Ectodermal cell (in vitro differentiated cells): ENCODE measurements around the gene COL11A1.

Experiments
- H3K27ac ChIP-seq: 2 replicates; pipeline ENCODE4 v1.7.0; 2013; ENCODE audit warnings: mild to moderate bottlenecking, low read depth, low read length; ENCODE audit not compliant: insufficient read depth, poor library complexity, severe bottlenecking
- H3K27me3 ChIP-seq: 2 replicates; pipeline ENCODE4 v1.7.0; 2013; ENCODE audit warnings: mild to moderate bottlenecking, low read length; ENCODE audit not compliant: insufficient read depth, control insufficient read depth, poor library complexity, severe bottlenecking
- H3K36me3 ChIP-seq: one replicate; pipeline ENCODE4 v1.7.0; 2013; ENCODE audit warnings: low read length; ENCODE audit not compliant: control insufficient read depth, insufficient read depth
- H3K4me1 ChIP-seq: one replicate; pipeline ENCODE4 v1.7.0; 2013; ENCODE audit warnings: low read length; ENCODE audit not compliant: control insufficient read depth, insufficient read depth
- H3K4me3 ChIP-seq: 2 replicates; pipeline ENCODE4 v1.7.0; 2013; ENCODE audit warnings: low read depth, low read length, control low read depth; ENCODE audit not compliant: insufficient read depth
- H3K9me3 ChIP-seq: 2 replicates; pipeline ENCODE4 v1.7.0; 2013; ENCODE audit warnings: mild to moderate bottlenecking, low read length, moderate library complexity; ENCODE audit not compliant: control insufficient read depth
- WGBS, 2 experiments: methylation state at CpG; one replicate each; pipeline ENCODE4 v1.1.7; 2013; ENCODE audit warnings: missing lambda C conversion rate in 2 of 2; 5-methylcytosine and 5-hydroxymethylcytosine counted together

The COL11A1 gene

DNA sequence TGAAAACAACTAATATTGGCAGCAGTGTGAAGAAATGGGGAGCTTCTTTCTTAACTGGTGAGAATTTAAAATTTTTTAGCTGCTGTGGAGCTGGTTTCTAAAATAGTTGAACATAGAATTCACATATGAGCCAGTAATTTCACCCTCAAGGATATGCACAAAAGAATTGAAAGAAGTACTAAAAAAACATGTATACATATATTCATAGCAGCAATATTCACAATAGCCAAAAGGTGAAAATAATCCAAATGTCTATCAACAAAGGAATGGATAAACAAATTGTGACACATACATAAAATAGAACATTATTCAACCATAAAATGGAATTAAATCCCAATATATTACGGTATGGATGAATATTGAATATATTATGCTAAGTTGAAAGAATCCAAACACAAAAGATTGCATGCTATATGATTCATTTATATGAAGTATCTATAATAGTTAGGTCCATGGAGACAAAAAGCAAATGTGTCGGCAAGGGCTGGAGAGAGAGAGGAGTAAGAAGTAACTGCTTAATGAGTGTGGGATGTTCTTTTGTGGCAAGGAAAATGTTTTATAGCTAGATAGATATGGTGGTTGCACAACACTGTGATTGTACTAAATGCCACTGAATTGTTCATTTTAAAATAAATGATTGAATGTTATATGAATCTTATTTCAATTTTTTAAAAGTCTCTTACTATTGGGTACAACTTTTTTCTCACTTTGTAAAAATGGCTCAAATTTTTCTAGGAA lies 14.8 kb upstream of the COL11A1 start:
- Histone ChIP-seq H3K27ac (no peak overlapping the region), H3K27me3 (no peaks in the 10 kb centered on the region), H3K9me3 (no peaks in the 10 kb centered on the region), H3K4me1 (no peaks in the 10 kb centered on the region), H3K4me3 (no peak overlapping the region), H3K36me3 (no peaks in the 10 kb centered on the region)
- 94 to 96% methylated on average over 1 of the region's 2 CpGs for WGBS, 2 experiments

- no peaks in the 10 kb centered on the region for H3K4me1 ChIP-seq
- no peak overlapping the region for H3K4me3 ChIP-seq
- no CpG with 5 or more reads among the region's 2 CpGs for WGBS, 2 experiments
- no peaks in the 10 kb centered on the region for H3K27me3 ChIP-seq
- no peaks in the 10 kb centered on the region for H3K9me3 ChIP-seq
- H3K36me3 ChIP-seq = no peaks in the 10 kb centered on the region
- H3K27ac ChIP-seq = no peak overlapping the region
These were observed 12.7 kb upstream of the COL11A1 start for GRCh38 chr1:103120981-103121380.

GRCh38 chr1:103112546-103112945 lies 4.2 kb upstream of the COL11A1 start:
- Histone ChIP-seq H3K9me3 (no peaks in the 10 kb centered on the region), H3K4me3 (no peak overlapping the region), H3K27ac (no peak overlapping the region), H3K4me1 (peaks cover 8% of the 10 kb centered on the region), H3K36me3 (no peaks in the 10 kb centered on the region), H3K27me3 (peaks cover 1% of the 10 kb centered on the region)

GRCh38 chr1:103111926-103112325 lies 3.6 kb upstream of the COL11A1 start:
- Histone ChIP-seq H3K27ac (no peak overlapping the region), H3K4me1 (peaks cover 11% of the 10 kb centered on the region), H3K4me3 (no peak overlapping the region), H3K36me3 (no peaks in the 10 kb centered on the region), H3K27me3 (peaks cover 3% of the 10 kb centered on the region), H3K9me3 (no peaks in the 10 kb centered on the region)
- 91 to 100% methylated on average over 1 of the region's 1 CpG for WGBS, 2 experiments

GRCh38 chr1:103110701-103111100 lies 2.4 kb upstream of the COL11A1 start:
- Histone ChIP-seq H3K27me3 (peaks cover 3% of the 10 kb centered on the region), H3K9me3 (no peaks in the 10 kb centered on the region), H3K4me1 (peaks cover 11% of the 10 kb centered on the region), H3K4me3 (no peak overlapping the region), H3K36me3 (no peaks in the 10 kb centered on the region), H3K27ac (no peak overlapping the region)
- WGBS, 2 experiments = 0% methylated on average over 1 of the region's 1 CpG

GRCh38 chr1:103109311-103109920 lies 1.1 kb upstream of the COL11A1 start:
- Histone ChIP-seq H3K4me3 (peak overlapping the region; percentile 71), H3K36me3 (no peaks in the 10 kb centered on the region), H3K4me1 (peaks cover 11% of the 10 kb centered on the region), H3K27me3 (peaks cover 3% of the 10 kb centered on the region), H3K9me3 (no peaks in the 10 kb centered on the region), H3K27ac (peak overlapping the region; percentile 39)
- WGBS, 2 experiments = 31 to 32% methylated on average over 6 of the region's 6 CpGs

DNA sequence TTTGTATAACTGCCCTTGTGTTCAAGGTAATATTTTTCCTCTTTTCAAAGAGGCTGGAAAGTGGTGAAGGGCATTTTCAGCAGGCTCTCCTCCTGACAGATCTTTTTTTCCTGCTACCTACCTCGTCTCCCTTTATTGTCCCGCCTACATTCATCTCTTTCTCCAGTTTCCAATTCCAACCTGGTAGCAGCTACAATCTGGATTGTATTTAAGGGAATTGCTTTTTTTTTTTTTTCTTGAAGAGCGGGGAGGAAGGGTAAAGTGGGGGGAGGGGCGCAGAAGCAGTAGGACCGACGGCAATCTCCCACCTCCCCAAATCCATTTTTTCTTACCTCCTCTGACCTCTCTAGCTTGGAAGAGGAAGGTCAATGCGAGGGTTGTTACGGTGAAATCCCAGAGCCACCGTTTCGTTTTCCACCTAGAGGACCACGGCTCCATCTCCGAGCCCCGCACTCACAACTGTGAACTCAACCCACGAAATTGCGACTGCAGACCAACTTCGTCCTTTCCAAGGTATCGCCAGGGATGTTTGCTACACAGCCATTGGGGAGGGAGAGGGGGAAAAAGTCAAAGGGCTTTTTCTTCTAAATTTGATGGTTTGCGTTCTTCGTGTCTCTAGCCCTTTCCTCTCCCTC lies 464 bp downstream of the COL11A1 start:
- H3K27ac ChIP-seq = no peak overlapping the region
- peaks cover 3% of the 10 kb centered on the region for H3K27me3 ChIP-seq
- H3K9me3 ChIP-seq = no peaks in the 10 kb centered on the region
- peak overlapping the region; percentile 71 for H3K4me3 ChIP-seq
- peaks cover 11% of the 10 kb centered on the region for H3K4me1 ChIP-seq
- H3K36me3 ChIP-seq = no peaks in the 10 kb centered on the region
- 0 to 1% methylated on average over 13 to 17 of the region's 19 CpGs for WGBS, 2 experiments

DNA sequence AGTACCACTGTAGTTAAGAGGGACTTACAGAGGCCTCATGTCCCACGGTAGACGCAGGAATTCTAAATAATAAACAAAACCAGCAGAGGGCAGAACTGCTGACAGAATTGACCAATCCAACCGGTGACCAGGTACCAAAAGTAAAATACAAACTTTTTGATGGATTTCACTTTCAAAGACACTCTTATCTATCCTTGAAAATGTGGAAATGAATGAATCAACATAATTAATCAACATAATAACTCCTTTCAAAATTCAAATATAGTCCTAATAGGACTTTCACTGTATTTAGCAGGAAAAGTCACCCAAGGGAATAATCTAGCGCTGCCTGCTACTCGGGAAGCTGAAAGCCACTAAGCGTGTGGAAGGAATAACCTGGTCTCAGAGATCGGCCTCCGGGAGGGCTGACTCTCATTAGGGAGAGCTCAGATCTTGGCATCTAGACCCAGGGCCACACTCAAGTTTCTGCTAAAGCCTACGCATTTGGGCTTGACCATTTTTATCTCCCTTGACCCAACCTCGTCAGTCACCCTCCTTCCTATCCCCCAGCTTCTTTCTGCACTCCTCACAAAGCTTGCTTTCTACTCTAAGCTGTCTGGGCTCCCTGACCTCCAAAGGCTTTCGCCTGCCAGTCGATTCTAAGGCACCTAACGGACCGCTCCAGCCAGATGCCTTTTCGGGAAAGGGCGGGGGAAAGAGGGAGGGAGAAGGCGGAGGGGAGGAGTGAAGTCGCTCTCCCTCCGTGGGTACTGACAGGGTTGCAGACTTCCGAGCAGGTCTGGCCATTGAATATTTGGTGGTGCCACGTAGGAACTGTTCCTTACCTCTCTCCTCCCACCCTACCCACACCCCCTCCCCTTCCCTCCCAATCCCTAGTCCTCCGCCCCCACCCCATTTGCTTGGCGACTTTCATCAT lies 1.6 kb downstream of the COL11A1 start:
- WGBS, 2 experiments = 0 to 1% methylated on average over 20 to 22 of the region's 23 CpGs
- peaks cover 11% of the 10 kb centered on the region for H3K4me1 ChIP-seq
- H3K4me3 ChIP-seq = peak overlapping the region; percentile 71
- no peaks in the 10 kb centered on the region for H3K36me3 ChIP-seq
- no peaks in the 10 kb centered on the region for H3K9me3 ChIP-seq
- H3K27ac ChIP-seq = no peak overlapping the region
- peaks cover 3% of the 10 kb centered on the region for H3K27me3 ChIP-seq

DNA sequence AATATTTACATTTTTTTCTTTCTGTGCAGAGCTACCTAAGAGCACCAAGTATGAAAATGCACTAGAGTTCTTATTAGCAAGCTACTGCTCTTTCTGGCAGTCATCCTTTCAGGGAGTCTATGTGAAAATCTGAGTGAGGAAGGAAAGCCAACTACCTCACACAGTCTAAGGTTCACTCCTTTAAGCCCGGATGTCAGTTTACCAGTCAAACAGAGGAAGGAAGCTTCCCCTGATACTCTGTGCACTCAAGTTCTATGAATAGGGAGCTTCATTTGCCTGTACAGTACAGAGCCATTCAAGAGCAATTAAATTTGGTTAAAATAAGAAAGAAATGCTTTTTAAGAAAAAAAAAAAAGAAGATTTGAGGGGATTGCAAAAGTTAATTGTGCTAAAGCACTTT lies 6.9 kb downstream of the COL11A1 start:
- no peak overlapping the region for H3K27ac ChIP-seq
- no peaks in the 10 kb centered on the region for H3K27me3 ChIP-seq
- WGBS, 2 experiments = 77 to 86% methylated on average over 1 of the region's 1 CpG
- no peaks in the 10 kb centered on the region for H3K4me1 ChIP-seq
- no peaks in the 10 kb centered on the region for H3K9me3 ChIP-seq
- H3K36me3 ChIP-seq = no peaks in the 10 kb centered on the region
- H3K4me3 ChIP-seq = no peak overlapping the region

DNA sequence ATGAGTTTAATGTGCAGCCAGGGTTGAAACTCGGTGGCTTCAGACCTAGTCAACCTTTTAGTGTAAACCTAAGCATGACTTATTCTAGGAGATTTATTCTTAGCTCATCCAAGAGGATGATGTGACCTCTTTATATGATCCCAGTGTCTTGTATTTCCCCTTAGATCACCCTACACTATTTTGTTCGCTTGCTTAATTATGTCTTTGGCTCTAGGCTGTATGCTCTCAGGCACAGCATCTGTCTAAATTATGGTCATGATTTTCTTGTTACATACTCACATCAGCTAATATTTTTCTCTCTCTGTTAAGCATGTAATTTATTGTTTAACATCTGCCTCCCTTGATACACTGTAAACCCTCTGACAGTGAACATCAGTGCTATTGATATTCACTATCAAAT lies 19.1 kb downstream of the COL11A1 start:
- Histone ChIP-seq H3K36me3 (no peaks in the 10 kb centered on the region), H3K27me3 (no peaks in the 10 kb centered on the region), H3K27ac (no peak overlapping the region), H3K4me3 (no peak overlapping the region), H3K4me1 (no peaks in the 10 kb centered on the region), H3K9me3 (no peaks in the 10 kb centered on the region)
- WGBS, 2 experiments = 91 to 93% methylated on average over 2 of the region's 2 CpGs
